HL-60 (cell line): Measurements from ENCODE around the gene ACYP2.

Experiments
- DNase-seq, 2 experiments: peaks; one replicate each; pipeline ENCODE4 v3.0.0-alpha.2; 2010 to 2020; ENCODE audit warnings: low read depth in 1 of 2, low spot score in 1 of 2
- H3K27ac ChIP-seq: fragments of 250-450 bp; sonication (Bioruptor Pico); replicated peaks from 2 replicates; pipeline ENCODE4 v1.5.1; 2020; ENCODE audit warnings: mild to moderate bottlenecking, moderate library complexity
- H3K27me3 ChIP-seq: fragments of 250-450 bp; sonication (Bioruptor Pico); 2 replicates; pipeline ENCODE4 v1.5.1; 2021; ENCODE audit warnings: mild to moderate bottlenecking, moderate library complexity; ENCODE audit not compliant: insufficient read depth, poor library complexity, severe bottlenecking
- H3K4me3 ChIP-seq: replicated peaks from 2 replicates; pipeline ENCODE4 v1.5.1; 2011; ENCODE audit warnings: mild to moderate bottlenecking, control low read depth, low read length; ENCODE audit not compliant: insufficient read depth
- CTCF ChIP-seq: IDR thresholded peaks from one replicate; pipeline ENCODE4 v1.5.1; 2011; ENCODE audit warnings: low read length, control low read depth, inconsistent platforms; ENCODE audit not compliant: insufficient read depth
- GABPA ChIP-seq: IDR thresholded peaks from 2 replicates; pipeline ENCODE4 v1.6.1; 2012; ENCODE audit warnings: low read depth
- POLR2AphosphoS5 ChIP-seq: IDR thresholded peaks from 2 replicates; pipeline ENCODE4 v1.6.1; 2012; ENCODE audit warnings: low read depth
- REST ChIP-seq: IDR thresholded peaks from 2 replicates; pipeline ENCODE4 v1.6.1; 2012; ENCODE audit warnings: low read depth; ENCODE audit not compliant: insufficient replicate concordance
- SPI1 ChIP-seq: IDR thresholded peaks from 2 replicates; pipeline ENCODE4 v1.6.1; 2012; ENCODE audit warnings: low read depth, mild to moderate bottlenecking, borderline replicate concordance

The ACYP2 gene

GRCh38 chr2:54308782-54309181 lies 193.4 kb downstream of the ACYP2 start:
- no peak for DNase-seq
- Histone ChIP-seq H3K27ac (no peak overlapping the region), H3K27me3 (no peaks in the 10 kb centered on the region), H3K4me3 (no peak overlapping the region)
- TF ChIP-seq GABPA (no peak), POLR2AphosphoS5 (no peak)

- no peaks in the 10 kb centered on the region for H3K27me3 ChIP-seq
- H3K27ac ChIP-seq = no peak overlapping the region
- DNase-seq = no peak
- TF ChIP-seq REST (no peak), SPI1 (no peak), GABPA (no peak)
- H3K4me3 ChIP-seq = no peak overlapping the region
Observed at GRCh38 chr2:54310311-54310710, 194.9 kb downstream of the ACYP2 start.

- no peak for DNase-seq
- Histone ChIP-seq H3K27ac (no peak overlapping the region), H3K27me3 (no peaks in the 10 kb centered on the region), H3K4me3 (no peak overlapping the region)
- no peak for TF ChIP-seq POLR2AphosphoS5
Observed at GRCh38 chr2:54310961-54311360, 195.5 kb downstream of the ACYP2 start.

- DNase-seq = no peak
- TF ChIP-seq GABPA (no peak), POLR2AphosphoS5 (no peak), SPI1 (no peak), REST (no peak), CTCF (no peak)
- no peaks in the 10 kb centered on the region for H3K27me3 ChIP-seq
Observed at GRCh38 chr2:54313147-54313546, 197.7 kb downstream of the ACYP2 start.

GRCh38 chr2:54317973-54318372 lies 202.6 kb downstream of the ACYP2 start:
- H3K27ac ChIP-seq = no peak overlapping the region
- H3K4me3 ChIP-seq = no peak overlapping the region
- no peak for DNase-seq
- TF ChIP-seq POLR2AphosphoS5 (no peak), SPI1 (no peak), REST (no peak), GABPA (no peak), CTCF (no peak)
- H3K27me3 ChIP-seq = no peaks in the 10 kb centered on the region

More at GRCh38 chr2:54313147-54313546, 197.7 kb downstream of the ACYP2 start:
- Histone ChIP-seq H3K27ac (no peak overlapping the region), H3K4me3 (no peak overlapping the region)
